HG02571 (cell line): ENCODE results near the gene R3HDM2.
"Not testable (repeated sequence)": the region's sequence is repeated elsewhere in the genome, so short reads cannot be mapped to it uniquely, and the experiment has no call there.

Source experiments
- ATAC-seq: cut with Tn5 transposase; IDR thresholded peaks from one replicate; pipeline ENCODE4 v1.9.1; 2021; ENCODE audit warnings: mild to moderate bottlenecking, moderate library complexity; ENCODE audit not compliant: unreplicated experiment

Gene R3HDM2

GRCh38 chr12:57276935-57277563, 153.8 kb downstream of the R3HDM2 start:
- ATAC-seq: no peak

DNA sequence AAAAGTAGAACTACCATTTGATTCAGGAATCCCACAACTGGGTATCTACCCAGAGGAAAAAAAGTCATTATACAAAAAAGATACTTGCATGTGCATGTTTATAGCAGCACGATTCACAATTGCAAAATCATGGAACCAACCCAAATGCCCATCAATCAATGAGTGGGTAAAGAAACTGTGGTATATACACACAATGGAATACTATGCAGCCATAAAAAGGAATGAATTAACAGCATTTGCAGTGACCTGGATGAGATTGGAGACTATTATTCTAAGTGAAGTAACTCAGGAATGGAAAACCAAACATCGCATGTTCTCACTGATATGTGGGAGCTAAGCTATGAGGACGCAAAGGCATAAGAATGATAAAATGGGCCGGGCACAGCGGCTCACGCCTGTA, 154.6 kb downstream of the R3HDM2 start:
- ATAC-seq: not testable (repeated sequence)

DNA sequence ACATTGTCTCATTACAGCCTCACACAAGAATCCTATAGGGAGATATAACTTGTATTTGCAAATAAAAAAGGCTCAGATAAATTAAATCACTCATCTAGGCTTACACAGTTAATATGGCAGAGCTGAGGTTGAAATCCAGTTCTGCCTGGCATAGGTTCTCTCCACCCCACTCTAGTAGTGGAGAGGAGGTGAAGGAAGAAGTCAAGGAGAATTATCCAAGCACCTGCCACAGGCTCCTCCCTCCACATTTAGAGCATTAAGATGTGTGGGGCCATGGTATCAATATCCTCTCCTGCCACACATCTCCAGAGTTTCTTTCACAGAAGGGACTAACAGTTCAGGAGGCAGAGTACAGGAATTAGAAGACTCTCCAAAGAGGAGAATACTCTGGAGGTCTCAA, 157.3 kb downstream of the R3HDM2 start:
- ATAC-seq: no peak

DNA sequence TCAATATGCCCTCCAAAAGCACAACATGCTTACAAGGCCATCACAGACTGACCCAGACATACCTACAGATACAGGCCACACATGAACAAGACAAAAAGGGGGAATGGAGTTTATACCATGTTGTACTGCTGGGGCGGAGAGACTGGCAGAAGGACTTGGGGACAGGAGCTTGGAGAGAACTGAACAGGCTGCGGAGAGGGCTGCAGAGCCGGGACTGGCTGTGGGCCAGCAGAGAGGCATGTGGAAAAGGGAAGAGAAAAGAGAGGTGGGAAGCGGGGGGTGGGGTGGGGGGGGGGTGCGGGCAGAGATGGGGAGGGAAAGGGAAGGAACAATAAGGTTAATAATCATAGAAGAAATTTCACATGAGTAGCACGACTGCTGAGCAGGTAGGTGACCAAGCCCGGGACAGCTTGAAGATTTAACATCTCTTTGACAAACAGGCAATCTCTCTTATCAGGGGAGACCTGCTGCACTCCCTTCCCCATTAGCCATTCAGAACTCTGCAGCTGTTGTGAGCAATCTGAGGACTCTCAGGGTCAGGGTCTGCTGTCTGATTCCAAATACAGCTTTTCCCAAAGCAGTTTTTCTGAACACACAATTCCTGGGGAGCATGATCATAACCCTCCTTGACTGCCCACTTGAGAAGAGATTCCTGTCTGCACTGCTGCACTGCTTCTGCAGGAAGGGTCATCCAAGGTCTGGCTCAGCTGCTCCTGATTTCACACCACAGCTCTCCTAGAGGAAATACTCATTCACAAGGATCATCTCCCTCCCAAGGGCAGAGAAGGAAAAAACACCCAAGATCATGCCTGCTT, 158.3 kb downstream of the R3HDM2 start:
- ATAC-seq: no peak

DNA sequence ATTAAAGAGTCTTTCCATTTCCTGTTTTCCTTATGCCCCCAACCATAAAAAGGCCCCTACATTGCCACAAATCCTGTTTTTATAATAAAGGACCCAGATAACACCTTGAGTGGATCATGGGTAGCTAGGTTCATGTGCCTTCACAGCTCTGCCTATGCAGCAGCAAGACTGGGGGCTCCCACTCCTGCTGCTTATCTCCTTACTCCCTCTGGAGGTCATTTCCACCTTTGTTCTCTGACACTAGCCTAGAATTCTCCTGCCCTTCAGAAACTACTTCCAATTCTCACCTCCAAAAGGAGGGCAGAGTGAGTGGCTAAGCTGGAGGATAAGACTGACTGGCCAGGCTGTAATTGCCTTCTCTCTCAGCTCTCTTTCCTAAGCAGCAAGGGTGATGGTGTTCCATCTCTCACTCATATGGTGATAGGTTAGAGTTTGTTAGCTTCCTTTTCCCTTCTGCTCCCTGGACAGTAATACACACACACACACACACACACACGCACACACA, 159.8 kb downstream of the R3HDM2 start:
- no peak for ATAC-seq

DNA sequence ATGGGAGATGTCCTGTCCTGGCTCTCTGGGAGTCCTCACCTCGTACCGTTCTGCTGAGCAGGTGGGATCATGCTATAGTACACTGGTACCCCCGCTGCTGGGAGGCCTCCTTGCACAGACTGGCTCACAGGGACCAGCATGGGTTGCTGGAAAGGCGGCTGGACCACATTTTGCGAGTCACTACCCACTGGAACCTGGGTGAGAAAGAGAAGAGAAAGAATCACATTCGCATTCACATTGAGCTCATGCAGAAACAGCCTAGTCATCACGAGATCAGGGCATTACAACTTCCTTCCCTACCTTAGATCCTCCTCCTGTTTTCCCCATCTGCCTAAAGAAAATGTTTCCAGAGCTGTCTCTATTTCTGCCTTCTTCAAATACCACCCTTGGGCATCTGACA, 162.6 kb downstream of the R3HDM2 start:
- ATAC-seq: no peak

DNA sequence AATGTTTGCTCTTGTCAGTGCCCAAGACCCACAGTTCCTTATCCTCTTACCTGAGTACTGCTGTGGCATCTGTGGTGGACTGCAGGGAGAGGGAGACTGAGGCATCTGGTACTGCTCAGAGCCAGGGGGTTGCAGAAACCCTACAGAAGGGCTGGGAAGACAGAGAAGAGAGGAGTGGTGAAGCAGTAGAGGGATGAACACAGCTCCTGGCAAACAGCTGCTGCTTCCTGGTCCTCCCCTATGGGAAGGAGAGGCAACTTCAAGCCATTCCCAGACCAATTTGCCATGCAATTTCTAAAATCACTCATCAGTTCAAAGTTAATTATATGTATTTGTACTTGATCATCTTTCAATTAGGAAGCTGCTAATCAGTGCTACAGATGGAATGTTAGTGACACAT, 164.2 kb downstream of the R3HDM2 start:
- ATAC-seq: no peak

DNA sequence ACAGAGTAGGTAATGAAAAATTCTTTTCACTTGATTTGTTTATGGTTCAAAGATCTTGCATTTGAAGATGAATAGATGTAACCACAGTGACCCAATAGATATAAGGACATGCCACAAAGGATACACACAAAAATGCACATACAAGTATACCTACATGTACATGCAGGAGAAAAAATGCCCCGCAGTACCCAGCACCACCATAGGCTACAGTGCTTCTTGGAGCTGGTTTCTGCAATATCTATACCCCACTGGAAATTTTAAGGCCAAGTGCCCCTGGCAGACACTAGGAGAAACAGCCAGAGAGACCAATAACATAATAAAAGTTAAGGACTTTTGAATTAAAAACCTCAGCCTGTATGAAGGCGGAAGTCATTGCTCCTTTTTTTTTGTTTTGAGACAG, 167.7 kb downstream of the R3HDM2 start:
- ATAC-seq: no peak

DNA sequence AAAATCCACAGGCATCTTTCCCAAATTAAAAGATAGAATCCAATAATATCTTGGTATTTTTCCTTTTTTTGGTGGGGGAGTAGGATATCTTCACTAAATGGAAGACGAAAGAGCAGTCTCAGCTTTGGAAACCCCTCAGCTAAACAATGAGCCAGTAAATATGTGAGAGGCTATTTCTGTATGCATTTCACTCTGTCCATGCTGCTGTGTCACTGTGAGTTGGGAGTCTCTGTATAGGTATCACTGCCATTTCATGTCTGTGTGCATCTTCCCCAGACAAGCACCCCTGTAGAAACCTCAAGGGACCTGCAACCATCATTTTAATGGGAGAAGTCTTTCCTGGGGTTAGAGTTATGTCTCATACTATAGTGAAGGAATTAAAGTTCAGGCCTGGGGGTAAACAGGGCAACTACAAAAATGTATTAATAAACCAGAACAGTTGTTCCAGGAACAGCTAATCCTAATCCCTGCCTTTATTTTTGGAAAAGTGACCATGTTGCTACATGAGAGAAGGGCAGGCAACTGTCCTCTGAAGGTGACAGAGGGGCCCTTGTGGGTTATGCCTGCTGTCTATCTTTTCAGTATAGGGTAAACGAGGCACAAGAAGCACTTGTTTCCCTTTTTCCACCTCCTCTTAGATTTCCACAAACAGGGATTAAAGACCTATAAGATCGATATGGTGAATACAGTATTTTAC, 168.6 kb downstream of the R3HDM2 start:
- no peak for ATAC-seq

DNA sequence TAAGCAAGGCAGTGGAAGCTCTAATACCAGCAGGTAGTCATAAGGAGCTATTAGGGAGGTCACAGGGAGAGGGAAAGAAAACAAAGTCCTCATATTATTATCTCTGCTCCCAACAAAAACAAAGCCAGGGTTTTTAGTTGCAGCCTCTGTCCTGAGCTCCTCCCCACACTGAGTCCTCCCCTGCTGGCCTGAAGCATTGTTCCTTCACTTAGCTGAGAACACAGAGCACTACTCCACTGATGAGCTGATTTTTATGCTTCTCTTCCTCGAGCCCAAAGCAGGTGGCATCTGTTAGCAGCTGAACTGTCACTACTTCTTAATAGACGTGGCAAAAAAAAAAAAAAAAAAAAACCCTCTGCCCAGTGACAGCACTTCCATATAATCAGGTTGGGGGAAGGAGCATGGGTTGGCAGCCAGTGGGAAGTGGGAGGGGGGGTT, 169.4 kb downstream of the R3HDM2 start:
- no peak for ATAC-seq

DNA sequence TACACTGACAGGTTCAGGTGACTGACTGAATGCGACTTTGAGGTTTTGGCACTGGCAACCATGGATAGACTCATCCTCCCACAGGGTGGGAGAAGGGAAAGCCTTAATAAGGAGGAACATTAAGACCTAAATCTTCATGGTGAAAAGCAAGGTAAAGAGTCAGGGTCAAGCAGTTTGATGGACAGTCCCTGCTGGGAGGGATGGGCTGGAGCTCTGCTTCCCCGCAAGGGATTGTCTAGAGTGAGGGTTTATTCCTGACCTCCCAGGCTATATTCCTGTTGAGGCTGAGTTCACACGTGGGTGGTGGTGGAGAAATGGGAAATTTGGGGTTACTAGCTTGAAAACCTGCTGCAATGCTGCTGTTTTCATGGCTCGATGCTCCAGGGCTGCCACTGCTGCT, 170.5 kb downstream of the R3HDM2 start:
- ATAC-seq: no peak

DNA sequence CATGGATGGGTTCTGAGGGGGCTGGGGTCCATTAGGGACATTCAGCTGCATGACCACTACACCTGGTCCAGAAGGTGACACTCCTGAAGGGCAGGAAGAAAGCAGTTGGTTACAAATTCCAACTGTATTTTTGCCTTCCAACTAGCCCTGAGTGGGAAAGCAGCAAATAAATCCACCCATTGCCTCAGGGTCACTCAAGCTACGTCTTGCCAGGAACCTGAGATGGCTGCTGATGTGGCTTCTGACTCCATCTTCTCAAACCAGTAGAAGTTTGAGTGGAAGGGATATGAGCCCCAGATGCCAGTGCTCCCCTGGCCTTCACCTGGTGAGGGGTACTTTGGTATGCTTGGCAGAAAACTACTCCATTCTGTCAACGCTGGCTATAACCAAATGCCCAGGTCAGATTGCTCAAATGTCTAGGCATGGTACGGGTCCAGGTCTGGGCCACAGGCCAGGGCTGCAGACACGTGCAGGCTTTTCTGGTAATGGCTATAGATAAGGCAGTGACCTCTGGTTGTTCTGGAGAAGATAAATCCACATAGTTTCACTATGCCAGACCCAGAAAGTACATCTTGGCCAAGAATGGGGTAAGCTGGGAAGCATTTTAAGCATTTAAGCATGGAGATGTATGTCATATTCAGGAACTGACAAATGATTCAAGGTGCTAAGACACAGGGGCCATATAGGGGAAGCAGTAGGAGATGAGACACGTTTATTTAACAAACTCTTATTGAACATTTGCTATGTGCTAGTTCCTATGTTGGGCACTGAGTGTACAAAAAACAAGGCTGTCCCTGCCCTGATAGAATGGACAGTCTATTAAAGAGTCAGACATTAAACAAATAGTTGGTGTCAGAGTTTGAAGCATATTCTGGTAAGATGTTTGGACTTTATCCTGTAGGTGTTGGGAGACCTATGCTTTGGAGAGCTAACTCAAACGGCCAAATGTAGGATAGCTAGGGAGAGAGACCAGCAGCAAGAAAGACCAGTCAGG, 171.6 kb downstream of the R3HDM2 start:
- ATAC-seq: no peak

DNA sequence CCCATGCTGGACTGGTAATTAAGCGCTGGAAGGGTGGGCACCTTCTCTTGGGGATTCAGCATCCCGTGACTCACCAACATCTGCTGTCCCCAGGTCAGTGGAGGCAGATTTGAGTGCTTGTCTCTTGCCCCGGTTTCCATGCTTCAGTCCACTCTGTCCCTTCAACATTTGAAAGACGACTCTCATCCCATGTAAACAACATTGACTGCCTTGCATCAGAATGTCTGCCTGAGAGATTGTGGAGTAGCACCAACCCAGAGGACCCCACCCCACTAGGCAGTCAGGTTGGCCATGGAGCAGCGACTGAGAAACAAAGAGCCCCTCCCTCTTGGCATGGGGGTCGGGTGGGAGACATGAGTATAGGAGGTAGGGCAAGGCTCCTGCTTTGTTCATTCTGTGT, 174.9 kb downstream of the R3HDM2 start:
- no peak for ATAC-seq

- no peak for ATAC-seq
Observed at GRCh38 chr12:57254506-57255280, 176.2 kb downstream of the R3HDM2 start.

DNA sequence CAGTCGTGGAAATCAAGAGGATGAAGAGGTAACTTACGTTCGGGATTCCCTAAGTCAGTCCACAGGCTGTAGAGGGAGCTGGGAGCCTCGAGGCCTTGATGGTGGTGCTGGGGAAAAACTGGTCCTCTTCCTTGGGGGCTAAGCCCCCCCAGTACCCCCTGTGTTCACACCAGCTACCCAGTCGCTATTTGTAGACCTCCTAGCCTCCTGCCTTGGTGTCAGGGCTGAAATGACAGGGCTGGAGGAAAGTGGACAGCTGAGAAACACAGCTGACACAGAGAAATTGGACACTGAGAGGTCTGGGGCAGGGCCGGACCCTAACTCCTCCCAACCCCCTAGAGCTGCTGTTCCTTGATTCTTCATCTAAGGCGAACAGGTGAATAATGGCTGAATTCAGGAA, 179.9 kb downstream of the R3HDM2 start, which contains the start of gene STAC3:
Gene STAC3 (minus strand): TSS at position 232 of the 400 bp plus-strand sequence. CDS start 1,551 bp downstream, outside the sequence.
- ATAC-seq: no peak

GRCh38 chr12:57250541-57250940, 180.3 kb downstream of the R3HDM2 start:
- ATAC-seq: no peak

DNA sequence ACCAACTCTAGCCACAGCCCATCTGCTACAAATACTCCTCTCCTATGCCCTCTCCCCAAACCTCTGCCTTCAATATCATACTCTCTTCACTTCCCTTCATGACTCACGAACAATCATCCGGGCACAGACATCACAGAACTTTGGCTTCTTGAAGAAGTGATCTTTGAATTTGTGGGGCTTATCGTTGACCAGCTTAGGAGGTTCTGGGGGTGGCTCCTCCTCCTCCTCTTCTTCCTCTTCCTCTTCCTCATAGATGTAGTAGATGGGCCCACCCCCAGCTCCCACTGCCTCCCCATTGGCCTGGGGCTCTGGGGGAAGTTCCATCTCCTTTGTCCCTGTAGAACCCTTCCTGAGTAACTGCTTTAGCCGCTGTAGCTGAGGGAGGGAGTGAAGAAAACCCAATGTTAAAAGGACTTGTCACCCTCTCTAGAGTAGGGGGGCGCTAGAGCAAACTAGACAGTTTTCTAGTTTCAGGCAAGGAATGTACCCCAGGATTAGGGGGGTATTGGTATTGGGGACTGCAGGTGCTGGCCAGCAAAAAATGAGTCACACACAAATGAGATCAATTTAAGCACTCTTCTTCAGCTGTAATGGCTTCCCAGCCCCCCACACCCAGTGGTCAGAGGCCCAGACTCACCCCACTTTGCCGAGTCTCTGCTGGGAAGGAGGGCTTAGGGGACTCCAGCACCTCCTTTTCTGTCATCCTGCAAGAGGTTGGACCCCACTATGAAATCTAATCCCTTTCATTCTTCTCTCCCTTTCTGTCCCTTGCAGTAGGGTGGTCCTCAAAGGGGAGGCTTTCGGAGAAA, 181.7 kb downstream of the R3HDM2 start:
- no peak for ATAC-seq

- ATAC-seq: no peak
Observed at GRCh38 chr12:57247041-57247440, 183.8 kb downstream of the R3HDM2 start.

GRCh38 chr12:57244312-57244696, 186.5 kb downstream of the R3HDM2 start:
- ATAC-seq: no peak
